Fibroblast of lung (primary cell): ENCODE measurements around the gene EIF1. TPM values are rescaled to one million over a fixed set of nuclear protein-coding genes. Genes with fewer than 3 reads are reported as not detected.

Experiments used
- DNase-seq, 2 donors: peaks; one replicate each; pipeline versions ENCODE4 v3.0.0 to v3.0.0-alpha.2; 2010; ENCODE audit warnings: low read depth in 2 of 2
- H2AFZ ChIP-seq: 2 replicates; pipeline ENCODE4 v1.5.1; 2012; ENCODE audit warnings: low read length, control low read depth, inconsistent platforms
- H3K27ac ChIP-seq: 2 replicates; pipeline ENCODE4 v1.5.1; 2011; ENCODE audit warnings: low read length, control low read depth; ENCODE audit not compliant: insufficient read depth
- H3K27me3 ChIP-seq: 2 replicates; pipeline ENCODE4 v1.5.1; 2011; ENCODE audit warnings: mild to moderate bottlenecking, low read length; ENCODE audit not compliant: control insufficient read depth, insufficient read depth
- H3K36me3 ChIP-seq: 2 replicates; pipeline ENCODE4 v1.5.1; 2011; ENCODE audit warnings: low read length; ENCODE audit not compliant: control insufficient read depth, insufficient read depth
- H3K4me1 ChIP-seq: 2 replicates; pipeline ENCODE4 v1.5.1; 2011; ENCODE audit warnings: low read length; ENCODE audit not compliant: control insufficient read depth, insufficient read depth; ENCODE audit errors: extremely low read depth
- H3K4me2 ChIP-seq: 2 replicates; pipeline ENCODE4 v1.5.1; 2011; ENCODE audit warnings: low read length, control low read depth; ENCODE audit not compliant: insufficient read depth; ENCODE audit errors: extremely low read depth
- H3K4me3 ChIP-seq, 4 experiments: fragments of 200-600 bp in 1 of 4; sonication (generic) in 1 of 4; replicated peaks in 1 of 4; 2 replicates each; pipeline ENCODE4 v1.5.1; 2011 to 2016; ENCODE audit warnings: low read length in 4 of 4, low read depth in 3 of 4, mild to moderate bottlenecking in 3 of 4, control low read depth in 2 of 4, inconsistent platforms in 1 of 4, mixed read lengths in 1 of 4; ENCODE audit not compliant: insufficient read depth in 1 of 4; ENCODE audit errors: control extremely low read depth in 1 of 4
- H3K79me2 ChIP-seq: 2 replicates; pipeline ENCODE4 v1.5.1; 2012; ENCODE audit warnings: mild to moderate bottlenecking, low read length, inconsistent platforms; ENCODE audit not compliant: control insufficient read depth, insufficient read depth
- H3K9ac ChIP-seq: 2 replicates; pipeline ENCODE4 v1.5.1; 2011; ENCODE audit warnings: mild to moderate bottlenecking, low read length, control low read depth; ENCODE audit not compliant: insufficient read depth
- H3K9me3 ChIP-seq: 2 replicates; pipeline ENCODE4 v1.5.1; 2012; ENCODE audit warnings: low read depth, low read length; ENCODE audit not compliant: control insufficient read depth, insufficient read depth
- H4K20me1 ChIP-seq: 2 replicates; pipeline ENCODE4 v1.5.1; 2011; ENCODE audit warnings: low read length; ENCODE audit not compliant: control insufficient read depth, insufficient read depth; ENCODE audit errors: extremely low read depth
- CTCF ChIP-seq, 2 donors: IDR thresholded peaks in 1 of 2; conservative IDR thresholded peaks in 1 of 2; 1 replicate in 1 of 2; 2 replicates in 1 of 2; pipeline ENCODE4 v1.5.1; 2011 to 2012; ENCODE audit warnings: low read length in 2 of 2, control low read depth in 1 of 2, inconsistent platforms in 1 of 2, low read depth in 1 of 2, mild to moderate bottlenecking in 1 of 2
- EZH2 ChIP-seq: IDR thresholded peaks from 2 replicates; pipeline ENCODE4 v1.5.1; 2012; ENCODE audit warnings: low read length, control low read depth, mild to moderate bottlenecking; ENCODE audit errors: missing control alignments
- polyA plus RNA-seq, 2 donors: library from polyadenylated mRNA; depleted of rRNA in 1 of 2; stranded (reverse) in 1 of 2; unstranded in 1 of 2; fragments of >200 nt; gene quantifications; 2 replicates each; pipeline ENCODE4 v1.2.1, GENCODE V29; 2011 to 2012; ENCODE audit warnings: missing spikeins in 1 of 2
- total RNA-seq: library from RNA; depleted of rRNA; stranded (reverse); fragments of >200 nt; gene quantifications from 2 replicates; pipeline ENCODE4 v1.2.1, GENCODE V29; 2014

Gene EIF1
- total and polyA plus RNA-seq, 2 donors (not counting 1 experiment from before 2014, with no cell fraction given) = 145 to 256 TPM

- no peaks in the 10 kb centered on the region for H3K9me3 ChIP-seq
- H3K36me3 ChIP-seq = no peaks in the 10 kb centered on the region
- no peak for DNase-seq
- TF ChIP-seq CTCF (conservative IDR thresholded peaks at IDR 0.05 in 1 of 2, IDR thresholded peaks at IDR 0.05 in 1 of 2; ENCODE audit: low read depth in 1 of 2, low read length in 2 of 2) = no peak
- TF ChIP-seq EZH2 = no peak
- H3K9ac ChIP-seq = no peak overlapping the region
- no peaks in the 10 kb centered on the region for H4K20me1 ChIP-seq
- H3K4me2 ChIP-seq = no peak overlapping the region
- no peaks in the 10 kb centered on the region for H3K79me2 ChIP-seq
- H3K4me1 ChIP-seq = no peaks in the 10 kb centered on the region
- no peak overlapping the region for H2AFZ ChIP-seq
- no peak overlapping the region for H3K27ac ChIP-seq
- H3K4me3 ChIP-seq = no peak overlapping the region
- H3K27me3 ChIP-seq = peaks cover 40% of the 10 kb centered on the region
Measured at GRCh38 chr17:41730479-41730878, 41.8 kb downstream of the EIF1 start.

GRCh38 chr17:41731836-41732235 lies 43.2 kb downstream of the EIF1 start:
- H3K9me3 ChIP-seq = no peaks in the 10 kb centered on the region
- no peaks in the 10 kb centered on the region for H3K4me1 ChIP-seq
- H3K36me3 ChIP-seq = no peaks in the 10 kb centered on the region
- H3K9ac ChIP-seq = no peak overlapping the region
- H3K27me3 ChIP-seq = peaks cover 52% of the 10 kb centered on the region
- no peak overlapping the region for H3K27ac ChIP-seq
- H4K20me1 ChIP-seq = no peaks in the 10 kb centered on the region
- no peak overlapping the region for H2AFZ ChIP-seq
- H3K79me2 ChIP-seq = no peaks in the 10 kb centered on the region
- no peak overlapping the region for H3K4me2 ChIP-seq
- no peak overlapping the region for H3K4me3 ChIP-seq
- DNase-seq = no peak
- peak; percentile 5 for TF ChIP-seq EZH2
- TF ChIP-seq CTCF (conservative IDR thresholded peaks at IDR 0.05 in 1 of 2, IDR thresholded peaks at IDR 0.05 in 1 of 2; ENCODE audit: low read depth in 1 of 2, low read length in 2 of 2) = no peak

- TF ChIP-seq CTCF (conservative IDR thresholded peaks at IDR 0.05 in 1 of 2, IDR thresholded peaks at IDR 0.05 in 1 of 2; ENCODE audit: low read depth in 1 of 2, low read length in 2 of 2) (no peak), EZH2 (peak; percentile 47)
- Histone ChIP-seq H3K27ac (no peak overlapping the region), H2AFZ (no peak overlapping the region), H3K79me2 (no peaks in the 10 kb centered on the region), H4K20me1 (no peaks in the 10 kb centered on the region), H3K4me3 (peak overlapping the region in 1 of 4 experiments; percentile 50), H3K9me3 (no peaks in the 10 kb centered on the region), H3K4me2 (no peak overlapping the region), H3K27me3 (peaks cover 57% of the 10 kb centered on the region), H3K36me3 (no peaks in the 10 kb centered on the region), H3K9ac (no peak overlapping the region), H3K4me1 (no peaks in the 10 kb centered on the region)
- no peak for DNase-seq
Measured at GRCh38 chr17:41733348-41734138, 44.9 kb downstream of the EIF1 start.
